B cell (primary cell): Measurements from ENCODE around the gene BRD9. TPM values are rescaled to one million over a fixed set of nuclear protein-coding genes. Genes with fewer than 3 reads are reported as not detected.

Experiments used
- ATAC-seq: fragments of 200-7000 bp; cut with Tn5 transposase; one replicate; pipeline ENCODE4 v1.10.0; 2021; ENCODE audit warnings: low read depth, mild to moderate bottlenecking, moderate number of reproducible peaks, moderate library complexity
- CTCF ChIA-PET: fragments of 350-600 bp; sonication (Branson Sonifier 250); formaldehyde crosslinking; loops from one replicate; lab custom pipeline; 2021; ENCODE audit warnings: antibody characterized with exemption, inconsistent platforms; lab: Charles Lee
- POLR2A ChIA-PET: fragments of 350-600 bp; sonication (Branson Sonifier 250); formaldehyde crosslinking; loops from one replicate; lab custom pipeline; 2021; ENCODE audit warnings: antibody characterized with exemption; lab: Charles Lee
- DNase-seq: peaks from one replicate; pipeline ENCODE4 v3.0.0; 2013
- H2AFZ ChIP-seq: 2 replicates; pipeline ENCODE4 v1.6.1; 2012; ENCODE audit warnings: mild to moderate bottlenecking, low read depth, low read length; ENCODE audit not compliant: insufficient read depth, poor library complexity, severe bottlenecking
- H3K27ac ChIP-seq, 2 donors: 1 replicate in 1 of 2; 2 replicates in 1 of 2; pipeline ENCODE4 v1.5.1; 2012 to 2013; ENCODE audit warnings: low read length in 2 of 2, mild to moderate bottlenecking in 2 of 2, moderate library complexity in 1 of 2
- H3K27me3 ChIP-seq, 4 experiments: fragments of 200-600 bp in 1 of 4; sonication (generic) in 1 of 4; replicated peaks in 1 of 4; 1 replicate in 2 of 4; 2 replicates in 2 of 4; pipeline versions ENCODE4 v1.6.1 to v1.7.0; 2013 to 2016; ENCODE audit warnings: low read length in 3 of 4, mild to moderate bottlenecking in 2 of 4, mixed read lengths in 1 of 4, moderate library complexity in 1 of 4; ENCODE audit not compliant: insufficient read depth in 4 of 4, control insufficient read depth in 3 of 4; ENCODE audit errors: control extremely low read depth in 1 of 4
- H3K36me3 ChIP-seq, 2 experiments: replicated peaks in 1 of 2; 1 replicate in 1 of 2; 2 replicates in 1 of 2; pipeline versions ENCODE4 v1.6.1 to v1.7.1; 2013; ENCODE audit warnings: low read length in 1 of 2; ENCODE audit not compliant: insufficient read depth in 2 of 2, control insufficient read depth in 1 of 2; ENCODE audit errors: control extremely low read depth in 1 of 2, extremely low read depth in 1 of 2
- H3K4me1 ChIP-seq, 2 donors: fragments of 200-600 bp in 1 of 2; sonication (generic) in 1 of 2; 1 replicate in 1 of 2; 2 replicates in 1 of 2; pipeline versions ENCODE4 v1.5.1 to v1.6.1; 2013 to 2017; ENCODE audit warnings: low read length in 2 of 2; ENCODE audit not compliant: control insufficient read depth in 2 of 2, insufficient read depth in 2 of 2
- H3K4me2 ChIP-seq: replicated peaks from 2 replicates; pipeline ENCODE3; 2012; ENCODE audit warnings: mild to moderate bottlenecking, low read depth, low read length; ENCODE audit not compliant: poor library complexity, severe bottlenecking
- H3K4me3 ChIP-seq, 5 experiments: fragments of 200-600 bp in 1 of 5; sonication (generic) in 1 of 5; 1 replicate in 3 of 5; 2 replicates in 2 of 5; pipeline versions ENCODE4 v1.5.1 to v1.7.0; 2011 to 2016; ENCODE audit warnings: low read length in 4 of 5, mild to moderate bottlenecking in 4 of 5, low read depth in 2 of 5, control low read depth in 1 of 5, moderate library complexity in 1 of 5; ENCODE audit not compliant: insufficient read depth in 1 of 5; ENCODE audit errors: control extremely low read depth in 1 of 5, extremely low read depth in 1 of 5
- H3K79me2 ChIP-seq: fragments of 200-600 bp; sonication (generic); one replicate; pipeline ENCODE4 v1.6.0; 2016; ENCODE audit warnings: low read length; ENCODE audit not compliant: control insufficient read depth, insufficient read depth
- H3K9ac ChIP-seq: fragments of 200-600 bp; sonication (generic); 2 replicates; pipeline ENCODE4 v1.6.1; 2017; ENCODE audit warnings: mild to moderate bottlenecking, low read length, moderate library complexity
- H3K9me3 ChIP-seq, 3 donors: one replicate each; pipeline versions ENCODE4 v1.6.1 to v1.7.1; 2013; ENCODE audit warnings: low read length in 2 of 3; ENCODE audit not compliant: control insufficient read depth in 2 of 3, insufficient read depth in 1 of 3; ENCODE audit errors: control extremely low read depth in 1 of 3
- H4K20me1 ChIP-seq: 2 replicates; pipeline ENCODE4 v1.6.0; 2012; ENCODE audit warnings: mild to moderate bottlenecking, low read length; ENCODE audit not compliant: insufficient read depth, control insufficient read depth, poor library complexity, severe bottlenecking
- H3K27ac Mint-ChIP-seq: one replicate; pipeline ENCODE4 v1.8.0; 2021; ENCODE audit warnings: mixed read lengths
- H3K27me3 Mint-ChIP-seq: one replicate; pipeline ENCODE4 v1.8.0; 2021; ENCODE audit warnings: mixed read lengths
- H3K4me1 Mint-ChIP-seq: one replicate; pipeline ENCODE4 v1.8.0; 2021; ENCODE audit warnings: mixed read lengths
- H3K4me3 Mint-ChIP-seq: one replicate; pipeline ENCODE4 v1.8.0; 2021; ENCODE audit warnings: mixed read lengths
- H3K9me3 Mint-ChIP-seq: one replicate; pipeline ENCODE4 v1.8.0; 2022; ENCODE audit warnings: mixed read lengths; ENCODE audit not compliant: insufficient read depth
- CTCF ChIP-seq: fragments of 200-600 bp; IDR thresholded peaks from one replicate; pipeline ENCODE4 v1.8.0; 2022; ENCODE audit warnings: antibody characterized with exemption, mild to moderate bottlenecking
- EZH2 ChIP-seq: IDR thresholded peaks from 2 replicates; pipeline ENCODE4 v1.6.1; 2012; ENCODE audit warnings: borderline replicate concordance, low read depth, mild to moderate bottlenecking, moderate library complexity, low read length; ENCODE audit not compliant: insufficient read depth, poor library complexity, severe bottlenecking
- WGBS: methylation state at CpG from one replicate; pipeline ENCODE4 v1.1.5; 2013; ENCODE audit warnings: missing lambda C conversion rate; ENCODE audit not compliant: insufficient coverage; 5-methylcytosine and 5-hydroxymethylcytosine counted together
- intact Hi-C: fragments of 100-400 bp; cut with micrococcal nuclease; formaldehyde crosslinking; loops from one replicate; pipeline ENCODE4 v1.10.0; 2022
- polyA plus RNA-seq: library from polyadenylated mRNA; depleted of rRNA; stranded (reverse); fragments of >200 nt; gene quantifications from 2 replicates; pipeline ENCODE4 v1.2.3, GENCODE V29; 2012
- total RNA-seq, 2 donors: library from RNA; stranded (reverse); fragments of 120-200 nt in 1 of 2; gene quantifications; 1 replicate in 1 of 2; 2 replicates in 1 of 2; pipeline versions ENCODE4 v1.2.3 to v1.2.4, GENCODE V29; 2013 to 2022

BRD9 gene
- total and polyA plus RNA-seq, 2 donors (not counting 1 experiment from before 2014, with no cell fraction given) = 28.3 to 68.6 TPM

- Histone ChIP-seq H3K36me3 (no peaks in the 10 kb centered on the region), H3K9ac (no peak overlapping the region), H3K4me3 (no peak overlapping the region), H3K9me3 (no peaks in the 10 kb centered on the region), H3K4me1 (no peaks in the 10 kb centered on the region), H3K27me3 (no peaks in the 10 kb centered on the region), H3K79me2 (no peaks in the 10 kb centered on the region), H3K27ac (no peak overlapping the region), H2AFZ (no peak overlapping the region), H3K4me2 (no peak overlapping the region), H4K20me1 (no peaks in the 10 kb centered on the region)
- Mint-ChIP-seq H3K9me3 (no peaks in the 10 kb centered on the region), H3K27me3 (no peaks in the 10 kb centered on the region), H3K27ac (no peak overlapping the region), H3K4me3 (no peak overlapping the region), H3K4me1 (peaks cover 2% of the 10 kb centered on the region)
- no peak for ATAC-seq
- intact Hi-C loops = loop anchor here (2.0 kb wide), 1 partner anchor 233 kb away; no protein-coding TSS in a partner anchor
- ChIA-PET POLR2A (no interaction called here), CTCF (interaction anchor here (1.1 to 5.6 kb wide), 8 partner anchors 9 to 587 kb away, joined by 4 to 63 read pairs (median 7); partner anchors contain the start of genes BRD9 and TRIP13)
- 94% methylated on average over 3 of the region's 6 CpGs for WGBS
- no peak for DNase-seq
- TF ChIP-seq EZH2 (no peak), CTCF (no peak)
These were observed 11.1 kb upstream of the BRD9 start for GRCh38 chr5:903756-904096.

GRCh38 chr5:902129-902916, 9.7 kb upstream of the BRD9 start:
- intact Hi-C loops = loop anchor here (2.0 kb wide), 1 partner anchor 232 kb away; no protein-coding TSS in a partner anchor
- ATAC-seq (no peak), DNase-seq (no peak)
- Histone ChIP-seq H3K79me2 (no peaks in the 10 kb centered on the region), H3K9me3 (no peaks in the 10 kb centered on the region), H3K36me3 (no peaks in the 10 kb centered on the region), H3K9ac (no peak overlapping the region), H3K27me3 (no peaks in the 10 kb centered on the region), H3K27ac (no peak overlapping the region), H3K4me2 (no peak overlapping the region), H3K4me1 (no peaks in the 10 kb centered on the region), H2AFZ (no peak overlapping the region), H4K20me1 (no peaks in the 10 kb centered on the region), H3K4me3 (no peak overlapping the region)
- CTCF ChIA-PET = interaction anchor here (0.6 to 5.6 kb wide), 18 partner anchors 8 to 726 kb away, joined by 3 to 63 read pairs (median 4); partner anchors contain the start of genes BRD9 and TRIP13
- Mint-ChIP-seq H3K4me3 (no peak overlapping the region), H3K9me3 (no peaks in the 10 kb centered on the region), H3K4me1 (peaks cover 2% of the 10 kb centered on the region), H3K27ac (no peak overlapping the region), H3K27me3 (no peaks in the 10 kb centered on the region)
- no peak for TF ChIP-seq CTCF
- no peak for TF ChIP-seq EZH2
- POLR2A ChIA-PET = no interaction called here
- WGBS = 95% methylated on average over 12 of the region's 16 CpGs
